Endothelial cell (in vitro differentiated cells): ENCODE data around the gene MYO16. TPM values are rescaled to one million over a fixed set of nuclear protein-coding genes. Genes with fewer than 3 reads are reported as not detected.

ENCODE experiments used
- DNase-seq: peaks from one replicate; pipeline ENCODE4 v3.0.0; 2021; ENCODE audit warnings: low spot score
- H3K27ac Mint-ChIP-seq: one replicate; pipeline ENCODE4 v1.8.0; 2021; ENCODE audit warnings: mixed read lengths, inconsistent platforms; ENCODE audit not compliant: unreplicated experiment
- H3K27me3 Mint-ChIP-seq: one replicate; pipeline ENCODE4 v1.8.0; 2021; ENCODE audit warnings: mild to moderate bottlenecking, moderate library complexity, mixed read lengths, inconsistent platforms; ENCODE audit not compliant: unreplicated experiment
- H3K36me3 Mint-ChIP-seq: one replicate; pipeline ENCODE4 v1.8.0; 2021; ENCODE audit warnings: mild to moderate bottlenecking, low read depth, mixed read lengths, inconsistent platforms; ENCODE audit not compliant: unreplicated experiment
- H3K4me1 Mint-ChIP-seq: one replicate; pipeline ENCODE4 v1.8.0; 2021; ENCODE audit warnings: mild to moderate bottlenecking, mixed read lengths, inconsistent platforms; ENCODE audit not compliant: unreplicated experiment
- H3K4me3 Mint-ChIP-seq: one replicate; pipeline ENCODE4 v1.8.0; 2021; ENCODE audit warnings: mild to moderate bottlenecking, mixed read lengths, inconsistent platforms; ENCODE audit not compliant: unreplicated experiment
- H3K9me3 Mint-ChIP-seq: one replicate; pipeline ENCODE4 v1.8.0; 2021; ENCODE audit warnings: mixed read lengths, inconsistent platforms; ENCODE audit not compliant: unreplicated experiment
- total RNA-seq: library from RNA; stranded (reverse); fragmentation: NEBNext Ultra II Directional; extraction: Animal tissue kit (Norgen Biotek cat#: 25700); gene quantifications from one replicate; pipeline ENCODE4 v1.2.1, GENCODE V29; 2021; ENCODE audit not compliant: unreplicated experiment
- TF ChIP-seq, protein P1 (sequence below): fragments of 200-600 bp; sonication (generic); IDR thresholded peaks from one replicate; pipeline ENCODE4 v1.5.0; 2021; ENCODE audit warnings: antibody characterized with exemption; ENCODE audit not compliant: unreplicated experiment

Gene MYO16
- total RNA-seq, 1 donor from 2014 or later: 1.4 TPM

DNA sequence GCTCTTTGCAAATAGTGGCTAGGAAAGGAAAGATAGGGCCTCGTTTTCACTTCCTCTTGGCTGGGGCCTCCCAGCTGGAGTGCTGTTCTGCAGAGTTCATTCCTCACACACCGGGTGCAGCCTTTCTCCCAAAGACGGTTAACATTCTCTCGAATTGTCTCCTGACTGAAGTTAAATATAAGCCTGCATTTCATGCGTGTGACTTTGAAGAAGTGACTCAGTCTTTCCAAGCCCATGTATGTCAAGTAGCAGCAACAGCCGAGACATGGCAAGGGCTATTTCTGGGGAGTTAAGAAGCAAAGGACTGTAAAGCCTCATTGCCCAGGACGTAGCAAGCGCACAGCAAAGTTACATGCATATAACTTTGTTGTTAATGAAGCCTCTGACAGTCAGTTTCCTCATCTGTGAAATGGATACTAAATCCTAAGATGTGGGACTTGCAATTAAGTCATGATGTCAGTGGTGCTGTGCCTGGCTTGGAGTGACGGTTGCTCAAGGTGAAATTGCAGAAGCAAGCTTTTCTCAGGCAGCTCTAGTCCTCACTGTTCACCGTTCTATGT, 502.4 kb downstream of the MYO16 start:
- Mint-ChIP-seq H3K36me3 (no peaks in the 10 kb centered on the region), H3K4me3 (peak overlapping the region; percentile 31), H3K9me3 (no peaks in the 10 kb centered on the region), H3K27me3 (peaks cover 1% of the 10 kb centered on the region), H3K27ac (peak overlapping the region; percentile 67), H3K4me1 (peaks cover 19% of the 10 kb centered on the region)
- TF ChIP-seq, protein P1, sequence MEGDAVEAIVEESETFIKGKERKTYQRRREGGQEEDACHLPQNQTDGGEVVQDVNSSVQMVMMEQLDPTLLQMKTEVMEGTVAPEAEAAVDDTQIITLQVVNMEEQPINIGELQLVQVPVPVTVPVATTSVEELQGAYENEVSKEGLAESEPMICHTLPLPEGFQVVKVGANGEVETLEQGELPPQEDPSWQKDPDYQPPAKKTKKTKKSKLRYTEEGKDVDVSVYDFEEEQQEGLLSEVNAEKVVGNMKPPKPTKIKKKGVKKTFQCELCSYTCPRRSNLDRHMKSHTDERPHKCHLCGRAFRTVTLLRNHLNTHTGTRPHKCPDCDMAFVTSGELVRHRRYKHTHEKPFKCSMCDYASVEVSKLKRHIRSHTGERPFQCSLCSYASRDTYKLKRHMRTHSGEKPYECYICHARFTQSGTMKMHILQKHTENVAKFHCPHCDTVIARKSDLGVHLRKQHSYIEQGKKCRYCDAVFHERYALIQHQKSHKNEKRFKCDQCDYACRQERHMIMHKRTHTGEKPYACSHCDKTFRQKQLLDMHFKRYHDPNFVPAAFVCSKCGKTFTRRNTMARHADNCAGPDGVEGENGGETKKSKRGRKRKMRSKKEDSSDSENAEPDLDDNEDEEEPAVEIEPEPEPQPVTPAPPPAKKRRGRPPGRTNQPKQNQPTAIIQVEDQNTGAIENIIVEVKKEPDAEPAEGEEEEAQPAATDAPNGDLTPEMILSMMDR: no peak
- no peak for DNase-seq

DNA sequence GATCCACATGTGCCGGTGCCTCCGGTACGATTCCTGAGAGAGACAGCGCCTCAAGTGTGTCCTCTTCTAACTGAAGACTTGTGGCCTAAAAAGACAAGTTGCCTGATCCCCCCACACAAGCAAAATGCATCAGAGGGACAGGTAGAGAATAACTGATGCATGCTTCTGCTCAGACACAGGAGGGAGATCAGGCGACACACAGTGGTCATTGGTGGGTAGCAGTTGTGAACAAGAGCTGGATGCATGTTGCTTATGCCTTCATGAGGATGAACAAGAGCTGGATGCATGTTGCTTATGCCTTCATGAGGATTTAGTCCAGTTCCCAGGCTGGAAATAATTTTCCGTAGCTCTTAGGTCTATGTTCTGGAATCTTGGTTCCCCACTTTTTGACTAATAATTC, 505.6 kb downstream of the MYO16 start:
- DNase-seq: no peak
- peaks cover 1% of the 10 kb centered on the region for H3K27me3 Mint-ChIP-seq
- TF ChIP-seq, protein P1: no peak
- H3K9me3 Mint-ChIP-seq: peaks cover 5% of the 10 kb centered on the region
- H3K36me3 Mint-ChIP-seq: peaks cover 7% of the 10 kb centered on the region
- peaks cover 21% of the 10 kb centered on the region for H3K4me1 Mint-ChIP-seq
- no peak overlapping the region for H3K27ac Mint-ChIP-seq
- no peak overlapping the region for H3K4me3 Mint-ChIP-seq

DNA sequence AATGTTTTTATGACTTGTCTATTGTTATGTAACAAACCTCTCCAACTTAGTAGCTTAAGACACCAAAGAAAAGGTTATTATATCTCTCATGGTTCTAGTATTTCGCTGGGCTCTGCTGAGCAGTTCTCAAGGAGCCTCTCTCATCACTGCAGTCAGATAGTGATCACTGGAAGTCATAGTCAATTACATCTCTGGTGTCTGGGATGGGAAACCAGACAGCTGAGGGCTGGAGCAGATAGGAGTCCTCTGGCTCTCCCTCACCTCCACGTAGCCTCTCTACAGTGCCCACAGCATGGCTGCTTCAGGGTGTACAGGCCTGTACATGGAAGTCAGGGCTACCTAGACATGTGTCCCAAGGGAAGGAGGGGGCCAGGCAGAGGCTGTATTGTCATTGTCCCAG, 507.5 kb downstream of the MYO16 start:
- H3K9me3 Mint-ChIP-seq: peaks cover 5% of the 10 kb centered on the region
- peaks cover 12% of the 10 kb centered on the region for H3K36me3 Mint-ChIP-seq
- peaks cover 13% of the 10 kb centered on the region for H3K4me1 Mint-ChIP-seq
- H3K4me3 Mint-ChIP-seq: no peak overlapping the region
- TF ChIP-seq, protein P1: no peak
- no peak for DNase-seq
- no peak overlapping the region for H3K27ac Mint-ChIP-seq
- H3K27me3 Mint-ChIP-seq: peaks cover 4% of the 10 kb centered on the region

DNA sequence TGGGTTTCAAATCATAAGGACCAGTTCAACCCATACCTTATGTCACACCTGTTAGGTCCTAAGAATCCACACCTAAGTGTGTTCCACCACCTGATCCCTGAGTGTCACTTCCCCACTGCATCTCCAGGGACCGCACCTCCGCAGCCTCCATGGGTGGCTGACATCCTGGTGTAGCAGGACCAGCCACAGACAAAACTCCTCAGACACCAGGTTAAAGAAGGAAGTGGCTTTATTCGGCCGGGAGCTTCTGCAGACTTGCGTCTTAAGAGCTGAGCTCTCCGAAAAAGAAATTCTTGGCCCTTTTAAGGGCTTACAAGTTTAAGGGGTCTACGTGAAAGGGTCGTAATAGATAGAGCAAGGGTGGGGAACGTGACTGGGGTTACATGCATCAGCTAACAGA, 509.9 kb downstream of the MYO16 start:
- H3K36me3 Mint-ChIP-seq: peaks cover 15% of the 10 kb centered on the region
- TF ChIP-seq, protein P1: no peak
- H3K27ac Mint-ChIP-seq: no peak overlapping the region

DNA sequence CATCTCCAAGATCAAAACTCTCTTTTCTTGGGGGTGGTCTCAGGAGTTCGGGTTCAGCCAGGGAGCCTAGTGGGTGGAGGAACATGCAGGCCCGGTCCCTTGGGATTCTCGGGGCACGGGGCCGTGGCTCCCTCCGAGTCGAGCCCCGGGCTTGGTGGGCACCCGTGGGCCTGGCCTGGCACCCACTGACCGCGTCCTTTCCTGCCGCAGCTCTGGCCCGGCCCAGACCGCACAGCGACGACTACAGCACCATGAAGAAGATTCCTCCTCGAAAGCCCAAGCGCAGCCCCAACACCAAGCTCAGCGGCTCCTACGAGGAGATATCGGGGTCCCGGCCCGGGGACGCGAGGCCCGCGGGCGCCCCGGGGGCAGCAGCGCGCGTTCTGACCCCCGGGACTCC, 510.6 kb downstream of the MYO16 start:
- Mint-ChIP-seq H3K27me3 (peaks cover 3% of the 10 kb centered on the region), H3K4me3 (no peak overlapping the region), H3K9me3 (peaks cover 5% of the 10 kb centered on the region), H3K4me1 (peaks cover 6% of the 10 kb centered on the region), H3K36me3 (peaks cover 15% of the 10 kb centered on the region), H3K27ac (no peak overlapping the region)
- no peak for DNase-seq
- TF ChIP-seq, protein P1: no peak

More for the DNA sequence above, 509.9 kb downstream of the MYO16 start:
- peaks cover 5% of the 10 kb centered on the region for H3K9me3 Mint-ChIP-seq
- peaks cover 5% of the 10 kb centered on the region for H3K27me3 Mint-ChIP-seq
- DNase-seq: no peak
- peak overlapping the region; percentile 10 for H3K4me3 Mint-ChIP-seq
- H3K4me1 Mint-ChIP-seq: peaks cover 6% of the 10 kb centered on the region
